Measurements from ENCODE around the gene DPYD. TPM values are rescaled to one million over a fixed set of nuclear protein-coding genes. Genes with fewer than 3 reads are reported as not detected.

Gene DPYD
- total RNA-seq, 1 donor from 2014 or later: 12.8 TPM

DNA sequence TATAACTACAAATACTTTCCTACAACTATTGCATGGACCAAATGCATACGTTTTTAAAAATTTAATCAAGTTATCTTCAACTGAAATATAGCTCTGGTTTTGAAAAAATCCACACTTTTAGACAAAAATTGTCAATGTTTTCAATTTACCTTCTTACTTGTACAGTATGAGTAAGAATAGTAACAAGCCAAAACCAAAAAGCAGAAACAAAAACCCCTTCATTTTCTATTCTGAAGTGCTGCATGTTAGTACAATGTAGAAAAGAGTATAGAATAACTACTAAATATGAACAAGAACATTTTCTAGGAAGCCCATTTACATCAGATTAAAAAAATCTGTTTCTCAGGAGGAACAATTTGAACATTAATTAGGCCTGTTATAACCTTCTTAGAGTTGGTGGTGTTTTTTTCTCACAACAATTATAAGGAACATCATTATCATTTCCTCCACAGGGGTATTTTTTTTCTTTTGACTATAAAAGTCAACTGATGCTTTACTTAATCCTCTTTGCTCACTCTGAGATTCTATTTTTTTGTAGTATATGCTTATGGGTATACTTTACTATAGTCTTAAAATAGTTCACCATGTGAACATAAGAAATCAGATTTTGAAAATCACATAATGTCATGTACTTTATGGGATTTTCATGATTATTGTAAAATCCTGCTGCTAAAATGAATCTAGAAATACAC lies 723.9 kb downstream of the DPYD start:
- Mint-ChIP-seq H3K9me3 (ENCODE audit: unreplicated experiment) (no peaks in the 10 kb centered on the region), H3K27ac (ENCODE audit: unreplicated experiment) (no peak overlapping the region), H3K4me3 (ENCODE audit: unreplicated experiment) (no peak overlapping the region), H3K4me1 (ENCODE audit: low read depth, unreplicated experiment) (peaks cover 3% of the 10 kb centered on the region), H3K36me3 (ENCODE audit: unreplicated experiment) (no peaks in the 10 kb centered on the region), H3K27me3 (ENCODE audit: unreplicated experiment) (peaks cover 2% of the 10 kb centered on the region)
- no peak for DNase-seq
- TF ChIP-seq, protein P1, sequence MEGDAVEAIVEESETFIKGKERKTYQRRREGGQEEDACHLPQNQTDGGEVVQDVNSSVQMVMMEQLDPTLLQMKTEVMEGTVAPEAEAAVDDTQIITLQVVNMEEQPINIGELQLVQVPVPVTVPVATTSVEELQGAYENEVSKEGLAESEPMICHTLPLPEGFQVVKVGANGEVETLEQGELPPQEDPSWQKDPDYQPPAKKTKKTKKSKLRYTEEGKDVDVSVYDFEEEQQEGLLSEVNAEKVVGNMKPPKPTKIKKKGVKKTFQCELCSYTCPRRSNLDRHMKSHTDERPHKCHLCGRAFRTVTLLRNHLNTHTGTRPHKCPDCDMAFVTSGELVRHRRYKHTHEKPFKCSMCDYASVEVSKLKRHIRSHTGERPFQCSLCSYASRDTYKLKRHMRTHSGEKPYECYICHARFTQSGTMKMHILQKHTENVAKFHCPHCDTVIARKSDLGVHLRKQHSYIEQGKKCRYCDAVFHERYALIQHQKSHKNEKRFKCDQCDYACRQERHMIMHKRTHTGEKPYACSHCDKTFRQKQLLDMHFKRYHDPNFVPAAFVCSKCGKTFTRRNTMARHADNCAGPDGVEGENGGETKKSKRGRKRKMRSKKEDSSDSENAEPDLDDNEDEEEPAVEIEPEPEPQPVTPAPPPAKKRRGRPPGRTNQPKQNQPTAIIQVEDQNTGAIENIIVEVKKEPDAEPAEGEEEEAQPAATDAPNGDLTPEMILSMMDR (IDR thresholded peaks at IDR 0.05; ENCODE audit: partially characterized antibody, unreplicated experiment): no peak

DNA sequence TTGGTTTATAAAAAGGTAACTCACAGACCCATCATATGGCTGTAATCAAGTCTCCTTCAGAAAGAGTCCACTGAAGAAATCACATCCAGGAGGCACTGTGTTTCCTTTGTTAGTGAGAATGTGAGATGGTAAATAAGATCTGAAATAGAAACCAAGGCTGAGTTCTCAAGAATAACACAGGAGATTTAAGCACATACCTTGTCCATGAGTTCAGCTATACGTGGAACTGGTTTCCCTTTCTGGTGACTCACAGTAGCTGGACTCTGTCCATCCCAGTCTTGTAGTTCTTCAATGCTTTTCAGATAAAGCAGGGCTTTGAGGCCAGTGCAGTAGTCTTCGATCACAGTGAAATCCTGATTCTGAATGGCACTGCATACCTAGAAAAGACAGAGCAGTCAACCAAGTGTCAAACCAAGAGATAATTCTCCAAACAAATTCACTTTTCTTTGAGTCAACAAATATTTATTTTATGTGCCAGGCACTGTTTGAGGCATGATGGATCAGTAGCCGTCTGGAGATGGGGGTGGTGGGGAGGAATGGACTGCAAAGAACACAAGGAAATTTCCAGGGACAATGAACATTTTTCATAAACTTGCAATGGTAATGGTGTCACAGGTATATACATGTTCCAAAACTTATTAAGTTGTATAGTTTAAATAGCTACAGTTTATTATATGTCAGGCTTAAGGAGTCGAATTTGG lies 727.8 kb downstream of the DPYD start:
- Mint-ChIP-seq H3K27ac (ENCODE audit: unreplicated experiment) (no peak overlapping the region), H3K36me3 (ENCODE audit: unreplicated experiment) (no peaks in the 10 kb centered on the region), H3K9me3 (ENCODE audit: unreplicated experiment) (no peaks in the 10 kb centered on the region), H3K4me1 (ENCODE audit: low read depth, unreplicated experiment) (no peaks in the 10 kb centered on the region), H3K27me3 (ENCODE audit: unreplicated experiment) (peaks cover 2% of the 10 kb centered on the region), H3K4me3 (ENCODE audit: unreplicated experiment) (no peak overlapping the region)
- TF ChIP-seq, protein P1 (IDR thresholded peaks at IDR 0.05; ENCODE audit: partially characterized antibody, unreplicated experiment): no peak
- no peak for DNase-seq

DNA sequence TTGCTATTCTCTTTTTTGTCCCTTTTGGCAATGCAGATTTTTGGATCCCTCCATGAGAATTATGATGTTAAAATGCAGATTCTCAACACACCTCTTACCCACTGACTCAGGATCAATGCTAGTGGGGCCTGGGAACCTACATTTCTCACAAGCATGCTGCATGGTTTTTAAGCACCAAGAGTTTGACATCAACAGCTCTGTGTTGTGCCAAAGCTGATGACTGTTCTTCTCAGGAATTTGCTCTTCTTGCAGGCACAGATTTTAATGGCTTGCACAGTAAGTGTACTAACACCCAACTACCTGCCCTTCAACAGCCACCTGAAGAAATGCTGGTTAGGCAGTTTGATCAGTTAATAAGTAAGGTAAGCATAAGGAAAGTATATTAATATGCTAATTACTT lies 730.5 kb downstream of the DPYD start:
- H3K4me1 Mint-ChIP-seq (ENCODE audit: low read depth, unreplicated experiment): no peaks in the 10 kb centered on the region
- H3K27me3 Mint-ChIP-seq (ENCODE audit: unreplicated experiment): no peaks in the 10 kb centered on the region
- DNase-seq: no peak
- TF ChIP-seq, protein P1 (IDR thresholded peaks at IDR 0.05; ENCODE audit: partially characterized antibody, unreplicated experiment): no peak
- H3K27ac Mint-ChIP-seq (ENCODE audit: unreplicated experiment): no peak overlapping the region
- H3K4me3 Mint-ChIP-seq (ENCODE audit: unreplicated experiment): no peak overlapping the region
- no peaks in the 10 kb centered on the region for H3K9me3 Mint-ChIP-seq (ENCODE audit: unreplicated experiment)
- no peaks in the 10 kb centered on the region for H3K36me3 Mint-ChIP-seq (ENCODE audit: unreplicated experiment)

DNA sequence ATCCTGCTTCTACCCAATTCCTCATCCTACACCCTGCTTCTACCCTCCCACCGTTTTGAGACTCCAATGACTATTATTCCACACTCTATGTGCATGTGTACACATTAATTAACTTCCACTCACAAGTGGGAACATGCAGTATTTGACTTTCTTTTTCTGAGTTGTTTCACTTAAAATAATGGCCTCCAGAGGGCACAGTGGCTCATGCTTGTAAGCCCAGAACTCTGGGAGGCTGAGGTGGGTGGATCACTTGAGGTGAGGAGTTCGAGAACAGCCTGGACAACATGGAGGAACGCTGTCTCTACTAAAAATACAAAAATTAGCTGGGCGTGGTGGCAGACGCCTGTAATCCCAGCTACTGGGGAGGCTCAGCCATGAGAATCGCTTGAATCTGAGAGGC lies 734.5 kb downstream of the DPYD start:
- H3K9me3 Mint-ChIP-seq (ENCODE audit: unreplicated experiment): no peaks in the 10 kb centered on the region
- DNase-seq: no peak
- H3K4me1 Mint-ChIP-seq (ENCODE audit: low read depth, unreplicated experiment): no peaks in the 10 kb centered on the region
- H3K36me3 Mint-ChIP-seq (ENCODE audit: unreplicated experiment): no peaks in the 10 kb centered on the region
- H3K27me3 Mint-ChIP-seq (ENCODE audit: unreplicated experiment): no peaks in the 10 kb centered on the region
- no peak overlapping the region for H3K27ac Mint-ChIP-seq (ENCODE audit: unreplicated experiment)
- TF ChIP-seq, protein P1 (IDR thresholded peaks at IDR 0.05; ENCODE audit: partially characterized antibody, unreplicated experiment): no peak
- no peak overlapping the region for H3K4me3 Mint-ChIP-seq (ENCODE audit: unreplicated experiment)

Measured in glutamatergic neuron (in vitro differentiated cells).